Measurements from ENCODE around the gene ANXA4.
"Not testable (repeated sequence)": the region's sequence is repeated elsewhere in the genome, so short reads cannot be mapped to it uniquely, and the experiment has no call there.

Gene ANXA4

DNA sequence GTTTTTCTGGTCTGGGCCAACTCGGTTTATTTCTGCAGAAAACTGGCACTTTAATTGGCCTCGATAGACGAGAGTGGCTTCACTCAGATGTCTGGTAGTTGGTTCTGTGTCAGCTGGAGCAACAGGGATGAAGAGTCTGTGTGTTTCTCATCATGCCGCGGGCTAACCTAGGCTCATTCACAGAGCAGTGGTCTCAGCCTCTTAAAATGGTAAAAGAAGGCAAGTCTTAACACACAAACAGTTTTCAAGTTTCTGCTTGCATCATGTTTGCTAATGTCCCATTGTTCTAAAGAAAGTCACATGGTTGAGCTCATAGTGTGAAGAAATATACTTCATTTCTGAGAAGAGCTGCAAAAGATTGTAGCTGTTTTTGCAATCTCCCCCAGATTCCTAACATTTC is 37.5 kb upstream of the ANXA4 start:
- Histone ChIP-seq H3K4me3 (ENCODE audit: low read depth, low read length) (no peak overlapping the region), H3K9me3 (ENCODE audit: control insufficient read depth, insufficient read depth, low read length) (no peaks in the 10 kb centered on the region), H3K27ac (ENCODE audit: low read depth, low read length) (no peak overlapping the region), H3K9ac (ENCODE audit: low read depth, low read length) (no peak overlapping the region), H3K27me3 (ENCODE audit: control insufficient read depth, insufficient read depth, low read length) (no peaks in the 10 kb centered on the region), H3K4me1 (ENCODE audit: control insufficient read depth, insufficient read depth, low read length) (peaks cover 8% of the 10 kb centered on the region), H3K36me3 (ENCODE audit: control insufficient read depth, insufficient read depth, low read length) (no peaks in the 10 kb centered on the region)

DNA sequence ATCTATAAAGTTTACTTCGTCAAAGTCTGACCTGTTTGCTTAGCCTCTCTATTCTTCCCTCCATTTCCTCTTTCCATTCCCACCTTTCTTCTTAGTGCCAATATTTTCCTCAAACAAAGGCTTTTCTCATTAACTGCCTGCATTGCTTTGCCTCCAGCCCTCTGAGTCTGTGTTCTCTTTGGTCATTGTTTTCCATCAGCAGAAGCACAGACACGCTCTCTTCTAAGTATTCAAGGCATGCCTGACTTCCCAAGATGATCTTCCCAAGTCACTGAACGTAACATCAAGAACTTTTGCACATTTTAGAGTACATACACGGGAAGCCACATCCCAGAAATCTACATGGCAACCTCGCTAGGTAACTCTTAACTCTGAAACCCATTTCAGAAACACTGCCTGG is 32.6 kb upstream of the ANXA4 start:
- no peak overlapping the region for H3K27ac ChIP-seq (ENCODE audit: low read depth, low read length)

DNA sequence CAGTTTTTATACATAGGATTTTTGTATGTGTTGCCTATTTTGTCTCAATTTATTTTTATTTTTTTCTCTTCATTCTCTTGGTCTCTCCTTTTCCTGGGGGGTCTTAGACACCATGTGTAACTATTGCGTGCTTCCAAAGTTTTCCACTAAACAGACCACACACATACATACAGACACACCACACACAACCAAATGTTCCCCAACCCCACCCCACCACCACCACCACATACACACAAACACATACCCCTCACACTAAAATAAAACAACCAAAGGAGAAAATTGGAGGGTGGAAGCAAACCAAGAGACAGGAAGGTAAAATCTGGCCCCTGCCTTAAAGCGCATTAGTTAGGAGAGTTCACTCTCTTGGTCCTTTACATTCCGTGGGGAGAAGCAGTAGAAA is 30.0 kb upstream of the ANXA4 start:
- no peak overlapping the region for H3K4me3 ChIP-seq (ENCODE audit: low read depth, low read length)
- peaks cover 7% of the 10 kb centered on the region; the same call in 1 of the 2 replicates for H3K27me3 ChIP-seq (ENCODE audit: control insufficient read depth, insufficient read depth, low read length)
- H3K4me1 ChIP-seq (ENCODE audit: control insufficient read depth, insufficient read depth, low read length), result peaks cover 29% of the 10 kb centered on the region
- H3K36me3 ChIP-seq (ENCODE audit: control insufficient read depth, insufficient read depth, low read length), result no peaks in the 10 kb centered on the region
- H3K9ac ChIP-seq (ENCODE audit: low read depth, low read length), result no peak overlapping the region
- H3K9me3 ChIP-seq (ENCODE audit: control insufficient read depth, insufficient read depth, low read length), result 0 out of 2 replicates have a peak, but pooled peaks cover 3% of the 10 kb centered on the region
- no peak overlapping the region for H3K27ac ChIP-seq (ENCODE audit: low read depth, low read length)

More for the DNA sequence above, 32.6 kb upstream of the ANXA4 start:
- Histone ChIP-seq H3K4me3 (ENCODE audit: low read depth, low read length) (no peak overlapping the region), H3K9ac (ENCODE audit: low read depth, low read length) (no peak overlapping the region), H3K36me3 (ENCODE audit: control insufficient read depth, insufficient read depth, low read length) (no peaks in the 10 kb centered on the region), H3K27me3 (ENCODE audit: control insufficient read depth, insufficient read depth, low read length) (no peaks in the 10 kb centered on the region), H3K9me3 (ENCODE audit: control insufficient read depth, insufficient read depth, low read length) (0 out of 2 replicates have a peak, but pooled peaks cover 3% of the 10 kb centered on the region), H3K4me1 (ENCODE audit: control insufficient read depth, insufficient read depth, low read length) (peaks cover 19% of the 10 kb centered on the region)

DNA sequence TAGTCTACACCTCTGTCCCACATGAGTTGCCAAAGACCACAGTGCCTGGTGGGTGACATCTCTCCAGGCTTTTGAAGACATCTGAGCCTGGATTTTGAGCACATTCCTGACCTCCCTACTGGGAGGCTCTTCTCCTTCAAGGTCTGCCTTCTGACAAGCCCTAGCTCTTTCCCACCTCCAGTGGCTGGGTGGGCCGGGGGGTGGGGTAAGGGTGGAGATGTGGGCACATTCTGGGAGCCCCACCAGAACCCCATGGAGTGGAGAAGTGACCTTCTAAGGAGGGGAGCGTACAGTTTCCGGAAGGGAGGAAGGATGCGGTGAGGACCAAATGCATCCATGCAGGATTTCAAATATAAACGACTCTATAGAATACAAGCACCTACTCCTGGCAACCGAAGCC is 27.9 kb upstream of the ANXA4 start:
- Histone ChIP-seq H3K9me3 (ENCODE audit: control insufficient read depth, insufficient read depth, low read length) (0 out of 2 replicates have a peak, but pooled peaks cover 3% of the 10 kb centered on the region), H3K4me3 (ENCODE audit: low read depth, low read length) (no peak overlapping the region), H3K27me3 (ENCODE audit: control insufficient read depth, insufficient read depth, low read length) (peaks cover 7% of the 10 kb centered on the region; the same call in 1 of the 2 replicates), H3K36me3 (ENCODE audit: control insufficient read depth, insufficient read depth, low read length) (no peaks in the 10 kb centered on the region), H3K27ac (ENCODE audit: low read depth, low read length) (no peak overlapping the region), H3K4me1 (ENCODE audit: control insufficient read depth, insufficient read depth, low read length) (peaks cover 47% of the 10 kb centered on the region), H3K9ac (ENCODE audit: low read depth, low read length) (no peak overlapping the region)

DNA sequence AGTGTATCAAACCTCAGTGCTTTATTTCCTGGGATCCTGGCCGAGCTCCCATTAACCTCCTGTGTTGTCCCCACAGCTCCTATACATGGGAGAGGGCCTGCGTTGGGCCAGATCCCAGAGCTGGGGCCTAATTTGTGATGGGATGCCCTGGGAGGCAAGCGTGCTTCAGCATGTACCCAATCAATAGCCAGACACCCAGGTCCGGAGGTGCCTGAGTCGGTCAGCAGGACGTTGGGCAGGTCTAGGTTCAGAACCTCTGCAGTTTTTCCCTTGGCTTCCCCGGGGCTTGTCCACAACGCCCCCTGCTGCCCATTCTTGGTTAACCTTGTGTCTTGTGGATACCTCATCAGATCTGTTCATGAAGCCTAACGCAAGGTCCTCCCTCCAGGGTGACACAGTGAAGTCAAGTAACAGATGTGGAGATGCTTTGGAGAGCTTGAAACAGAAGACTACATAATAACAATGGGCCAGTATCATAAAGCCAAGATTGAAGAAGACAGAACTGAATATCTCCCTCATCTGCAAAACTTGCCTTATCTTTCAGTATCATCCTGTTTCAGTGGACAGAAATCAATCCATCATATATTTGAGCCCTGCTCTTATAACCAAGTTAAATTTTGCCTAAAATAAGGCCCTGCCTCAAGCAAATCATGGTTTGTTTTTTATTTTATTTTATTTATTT is 27.3 kb upstream of the ANXA4 start:
- H3K27ac ChIP-seq (ENCODE audit: low read depth, low read length); H3K9ac ChIP-seq (ENCODE audit: low read depth, low read length); H3K4me3 ChIP-seq (ENCODE audit: low read depth, low read length): not testable (repeated sequence)

DNA sequence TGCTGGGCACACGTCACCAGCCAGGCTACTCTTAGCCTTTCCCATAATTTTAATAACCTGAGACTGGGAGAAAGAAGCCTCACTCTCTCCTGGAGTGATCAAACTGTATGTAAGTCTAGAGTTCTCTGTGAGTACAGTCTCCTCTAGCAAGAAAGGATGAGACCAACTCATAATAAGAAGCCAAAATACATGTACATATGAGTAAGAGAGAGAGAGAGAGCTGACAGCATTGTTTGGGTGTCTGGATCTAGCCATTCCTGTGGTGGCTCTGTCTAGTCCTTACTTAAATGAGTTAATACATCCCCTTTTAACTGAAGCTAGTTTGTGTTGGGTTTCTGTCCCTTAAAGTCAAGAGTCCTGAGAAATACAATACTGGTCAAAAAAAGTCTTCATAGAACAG is 26.0 kb upstream of the ANXA4 start:
- Histone ChIP-seq H3K9me3 (ENCODE audit: control insufficient read depth, insufficient read depth, low read length) (no peaks in the 10 kb centered on the region), H3K9ac (ENCODE audit: low read depth, low read length) (no peak overlapping the region), H3K27ac (ENCODE audit: low read depth, low read length) (no peak overlapping the region), H3K36me3 (ENCODE audit: control insufficient read depth, insufficient read depth, low read length) (no peaks in the 10 kb centered on the region), H3K4me3 (ENCODE audit: low read depth, low read length) (no peak overlapping the region), H3K4me1 (ENCODE audit: control insufficient read depth, insufficient read depth, low read length) (peaks cover 46% of the 10 kb centered on the region), H3K27me3 (ENCODE audit: control insufficient read depth, insufficient read depth, low read length) (peaks cover 7% of the 10 kb centered on the region; the same call in 1 of the 2 replicates)

More for the DNA sequence above, 27.3 kb upstream of the ANXA4 start:
- H3K4me1 ChIP-seq (ENCODE audit: control insufficient read depth, insufficient read depth, low read length), result peaks cover 41% of the 10 kb centered on the region
- not testable (repeated sequence) for H3K27me3 ChIP-seq (ENCODE audit: control insufficient read depth, insufficient read depth, low read length); H3K9me3 ChIP-seq (ENCODE audit: control insufficient read depth, insufficient read depth, low read length); H3K36me3 ChIP-seq (ENCODE audit: control insufficient read depth, insufficient read depth, low read length)

DNA sequence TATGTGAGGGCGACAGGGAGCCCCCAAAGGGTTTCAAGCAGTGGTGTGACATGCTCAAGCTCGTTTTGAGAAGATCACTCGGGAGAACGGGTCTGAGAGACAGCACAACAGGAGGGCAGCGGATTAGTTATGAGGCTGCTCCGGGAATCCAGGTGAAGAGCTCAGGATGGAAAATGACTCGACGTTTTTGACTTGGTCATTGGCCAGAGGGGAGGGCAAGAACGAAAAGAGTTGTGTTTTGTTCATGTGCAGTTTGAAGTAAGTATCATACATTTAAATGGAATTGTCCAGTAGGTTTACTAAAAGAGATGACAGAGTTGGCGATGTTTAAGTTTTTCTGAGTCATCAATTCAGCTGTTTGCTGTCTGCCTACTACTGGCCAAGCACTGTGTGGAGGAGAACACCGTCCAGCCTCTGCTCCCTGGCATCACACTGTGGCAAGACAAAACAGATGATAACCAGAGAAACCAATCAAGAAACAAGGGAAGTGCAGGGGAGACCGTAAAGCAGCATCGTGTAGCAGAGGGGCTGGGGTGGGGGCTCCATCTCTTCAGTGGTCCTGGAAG is 25.3 kb upstream of the ANXA4 start:
- H3K9me3 ChIP-seq (ENCODE audit: control insufficient read depth, insufficient read depth, low read length), result no peaks in the 10 kb centered on the region
- H3K36me3 ChIP-seq (ENCODE audit: control insufficient read depth, insufficient read depth, low read length), result no peaks in the 10 kb centered on the region

DNA sequence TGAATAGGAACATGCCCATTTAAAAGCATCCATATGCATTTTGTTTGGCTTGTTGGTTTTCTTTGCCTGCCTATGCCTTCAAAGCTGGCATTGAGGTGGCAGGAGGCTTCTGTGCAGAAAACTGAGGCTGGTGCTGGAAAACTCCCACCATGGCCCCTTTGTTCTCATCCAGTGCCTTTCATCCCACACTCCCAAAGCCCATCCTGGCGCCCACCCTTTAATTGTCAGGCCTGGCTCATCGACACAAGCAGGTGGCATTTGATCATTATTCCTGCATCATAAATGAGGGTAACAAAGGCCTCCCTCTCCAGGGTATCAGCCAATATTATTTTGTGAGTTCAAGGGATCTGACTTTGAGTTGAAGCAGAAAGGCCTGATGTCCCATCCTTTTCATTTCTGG is 24.7 kb upstream of the ANXA4 start:
- H3K4me3 ChIP-seq (ENCODE audit: low read depth, low read length), result no peak overlapping the region
- peaks cover 46% of the 10 kb centered on the region for H3K4me1 ChIP-seq (ENCODE audit: control insufficient read depth, insufficient read depth, low read length)
- H3K9me3 ChIP-seq (ENCODE audit: control insufficient read depth, insufficient read depth, low read length), result no peaks in the 10 kb centered on the region
- H3K27me3 ChIP-seq (ENCODE audit: control insufficient read depth, insufficient read depth, low read length), result peaks cover 7% of the 10 kb centered on the region; the same call in 1 of the 2 replicates
- H3K9ac ChIP-seq (ENCODE audit: low read depth, low read length), result peak overlapping the region; percentile 20; the same call in 1 of the 2 replicates
- H3K27ac ChIP-seq (ENCODE audit: low read depth, low read length), result peak overlapping the region; percentile 87
- H3K36me3 ChIP-seq (ENCODE audit: control insufficient read depth, insufficient read depth, low read length), result no peaks in the 10 kb centered on the region

More for the DNA sequence above, 25.3 kb upstream of the ANXA4 start:
- H3K4me1 ChIP-seq (ENCODE audit: control insufficient read depth, insufficient read depth, low read length), result peaks cover 46% of the 10 kb centered on the region
- H3K9ac ChIP-seq (ENCODE audit: low read depth, low read length), result peak overlapping the region; percentile 1; the same call in 1 of the 2 replicates
- H3K4me3 ChIP-seq (ENCODE audit: low read depth, low read length), result no peak overlapping the region
- peaks cover 7% of the 10 kb centered on the region; the same call in 1 of the 2 replicates for H3K27me3 ChIP-seq (ENCODE audit: control insufficient read depth, insufficient read depth, low read length)
- H3K27ac ChIP-seq (ENCODE audit: low read depth, low read length), result no peak overlapping the region

DNA sequence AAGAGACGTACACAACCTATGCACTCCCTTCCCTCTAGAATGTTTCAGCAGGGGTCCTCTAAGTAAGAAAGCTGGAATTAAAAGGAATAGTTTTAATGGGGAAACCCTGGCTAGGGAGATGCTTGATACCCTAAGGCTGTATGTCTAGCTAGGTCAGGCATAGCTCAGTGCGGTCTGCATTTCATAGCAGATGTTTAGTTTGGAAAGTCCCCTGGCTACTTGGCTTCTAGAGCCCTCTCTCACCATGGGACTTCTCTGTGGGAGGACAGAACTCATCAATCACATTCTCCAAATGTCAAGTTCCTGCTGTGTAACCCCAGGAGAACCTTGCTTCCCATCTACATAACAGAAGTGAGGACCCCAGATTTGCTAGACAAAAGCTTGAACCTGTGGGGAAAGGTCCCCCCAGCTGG is 24.1 kb upstream of the ANXA4 start:
- Histone ChIP-seq H3K4me1 (ENCODE audit: control insufficient read depth, insufficient read depth, low read length) (peaks cover 45% of the 10 kb centered on the region), H3K9ac (ENCODE audit: low read depth, low read length) (no peak overlapping the region), H3K4me3 (ENCODE audit: low read depth, low read length) (peak overlapping the region; percentile 28; the same call in 1 of the 2 replicates), H3K27me3 (ENCODE audit: control insufficient read depth, insufficient read depth, low read length) (peaks cover 7% of the 10 kb centered on the region; the same call in 1 of the 2 replicates), H3K9me3 (ENCODE audit: control insufficient read depth, insufficient read depth, low read length) (no peaks in the 10 kb centered on the region), H3K27ac (ENCODE audit: low read depth, low read length) (peak overlapping the region; percentile 87), H3K36me3 (ENCODE audit: control insufficient read depth, insufficient read depth, low read length) (no peaks in the 10 kb centered on the region)

DNA sequence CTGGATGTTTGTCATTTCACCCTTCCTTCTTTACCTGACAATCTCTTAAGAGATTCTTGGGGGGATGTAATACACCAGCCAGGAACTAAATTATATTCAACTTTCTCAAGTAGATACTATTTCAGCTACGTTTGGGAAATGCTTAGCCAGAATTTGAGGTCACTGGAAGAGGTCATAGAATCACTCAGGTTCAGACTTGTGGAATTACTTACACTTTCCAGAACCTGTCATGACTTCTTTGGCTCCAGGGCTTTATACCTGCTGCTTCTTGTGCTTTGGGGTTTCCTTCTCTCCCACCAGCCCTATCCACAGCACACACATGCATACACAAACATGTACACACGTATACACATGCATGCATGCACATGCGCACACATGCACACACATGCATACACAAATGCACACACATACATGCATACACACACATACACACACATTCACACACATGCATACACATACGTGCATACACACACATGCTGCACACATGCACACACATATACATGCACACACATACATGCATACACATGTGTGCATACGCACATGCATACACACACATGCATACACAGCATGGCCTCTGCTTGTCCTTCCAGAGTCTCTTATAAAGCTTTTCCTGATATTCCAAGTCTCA is 23.5 kb upstream of the ANXA4 start:
- peak overlapping the region; percentile 28 for H3K4me3 ChIP-seq (ENCODE audit: low read depth, low read length)
- H3K36me3 ChIP-seq (ENCODE audit: control insufficient read depth, insufficient read depth, low read length), result no peaks in the 10 kb centered on the region
- H3K27ac ChIP-seq (ENCODE audit: low read depth, low read length), result peak overlapping the region; percentile 82
- H3K9ac ChIP-seq (ENCODE audit: low read depth, low read length), result no peak overlapping the region
- no peaks in the 10 kb centered on the region for H3K9me3 ChIP-seq (ENCODE audit: control insufficient read depth, insufficient read depth, low read length)
- peaks cover 7% of the 10 kb centered on the region; the same call in 1 of the 2 replicates for H3K27me3 ChIP-seq (ENCODE audit: control insufficient read depth, insufficient read depth, low read length)
- peaks cover 39% of the 10 kb centered on the region for H3K4me1 ChIP-seq (ENCODE audit: control insufficient read depth, insufficient read depth, low read length)

DNA sequence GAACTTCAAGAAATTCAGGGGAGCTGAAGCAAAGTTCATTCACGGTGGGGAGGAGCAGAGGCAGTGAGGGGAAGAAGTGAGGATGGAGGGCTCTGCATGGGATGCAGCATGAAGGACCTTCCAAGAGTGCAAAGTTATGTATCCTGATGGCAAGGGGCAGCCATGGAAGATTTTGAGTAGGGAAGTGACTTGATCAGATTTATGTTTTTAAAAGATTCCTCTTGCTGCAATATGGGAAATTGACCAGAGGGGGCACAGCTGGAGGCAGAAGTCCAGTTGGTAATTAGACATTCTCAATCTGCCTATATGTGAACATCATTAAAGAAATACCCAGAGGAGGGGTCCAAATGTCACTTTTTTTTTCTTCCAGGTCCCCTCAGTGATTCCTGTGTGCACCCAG is 21.5 kb upstream of the ANXA4 start:
- no peak overlapping the region for H3K27ac ChIP-seq (ENCODE audit: low read depth, low read length)
- H3K36me3 ChIP-seq (ENCODE audit: control insufficient read depth, insufficient read depth, low read length), result no peaks in the 10 kb centered on the region
- H3K4me1 ChIP-seq (ENCODE audit: control insufficient read depth, insufficient read depth, low read length), result peaks cover 37% of the 10 kb centered on the region
- H3K4me3 ChIP-seq (ENCODE audit: low read depth, low read length), result no peak overlapping the region
- H3K9ac ChIP-seq (ENCODE audit: low read depth, low read length), result no peak overlapping the region
- peaks cover 7% of the 10 kb centered on the region; the same call in 1 of the 2 replicates for H3K27me3 ChIP-seq (ENCODE audit: control insufficient read depth, insufficient read depth, low read length)
- no peaks in the 10 kb centered on the region for H3K9me3 ChIP-seq (ENCODE audit: control insufficient read depth, insufficient read depth, low read length)
